ENCODE results near the gene FAM222B.
"Not testable (repeated sequence)": the region's sequence is repeated elsewhere in the genome, so short reads cannot be mapped to it uniquely, and the experiment has no call there.

The FAM222B gene

DNA sequence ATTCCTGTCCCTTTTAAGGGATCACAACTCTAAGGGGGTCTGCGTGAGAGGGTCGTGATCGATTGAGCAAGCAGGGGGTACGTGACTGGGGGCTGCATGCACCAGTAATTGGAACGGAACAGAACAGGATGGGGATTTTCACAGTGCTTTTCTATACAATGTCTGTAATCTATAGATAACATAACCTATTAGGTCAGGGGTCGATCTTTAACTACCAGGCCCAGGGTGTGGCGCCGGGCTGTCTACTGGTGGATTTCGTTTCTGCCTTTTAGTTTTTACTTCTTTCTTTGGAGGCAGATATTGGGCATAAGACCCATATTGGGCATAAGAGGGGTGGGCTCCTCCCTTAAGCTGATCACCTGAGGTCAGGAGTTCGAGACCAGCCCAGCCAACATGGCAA, 6.0 kb downstream of the FAM222B start:
- not testable (repeated sequence) for H3K27me3 Mint-ChIP-seq (ENCODE audit: low read depth); H3K4me3 Mint-ChIP-seq; H3K9me3 Mint-ChIP-seq; H3K27ac Mint-ChIP-seq
- Mint-ChIP-seq H3K36me3 (ENCODE audit: low read depth) (peaks cover 16% of the 10 kb centered on the region), H3K4me1 (ENCODE audit: low read depth) (peaks cover 17% of the 10 kb centered on the region)

GRCh38 chr17:28834420-28834819, 8.2 kb downstream of the FAM222B start:
- Mint-ChIP-seq H3K27ac (no peak overlapping the region), H3K9me3 (no peaks in the 10 kb centered on the region), H3K27me3 (ENCODE audit: low read depth) (no peaks in the 10 kb centered on the region), H3K36me3 (ENCODE audit: low read depth) (peaks cover 16% of the 10 kb centered on the region), H3K4me1 (ENCODE audit: low read depth) (peaks cover 10% of the 10 kb centered on the region), H3K4me3 (no peak overlapping the region)

GRCh38 chr17:28828294-28829040, 14.1 kb downstream of the FAM222B start:
- Mint-ChIP-seq H3K4me1 (ENCODE audit: low read depth) (peaks cover 7% of the 10 kb centered on the region), H3K36me3 (ENCODE audit: low read depth) (peaks cover 9% of the 10 kb centered on the region), H3K27ac (no peak overlapping the region), H3K9me3 (no peaks in the 10 kb centered on the region), H3K27me3 (ENCODE audit: low read depth) (no peaks in the 10 kb centered on the region), H3K4me3 (no peak overlapping the region)

DNA sequence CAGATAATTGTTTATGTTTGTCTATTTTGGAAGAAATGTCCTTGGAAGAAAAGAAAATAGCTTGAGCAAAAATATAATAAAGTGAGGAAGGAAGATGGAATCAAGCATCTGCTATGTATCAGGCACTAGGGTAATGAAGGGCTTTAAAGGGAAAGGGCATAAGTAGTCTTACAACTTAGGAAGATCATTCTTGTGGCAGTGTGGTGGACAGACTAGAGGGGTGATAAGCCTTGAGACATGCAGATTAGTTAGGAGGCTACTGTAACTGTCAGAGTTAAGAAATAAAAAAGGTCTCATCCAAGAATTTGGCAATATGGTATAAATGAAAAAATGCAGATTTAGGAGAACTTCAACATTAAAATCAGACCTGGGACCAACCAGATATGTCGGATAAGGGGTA, 14.9 kb downstream of the FAM222B start:
- H3K9me3 Mint-ChIP-seq = no peaks in the 10 kb centered on the region
- peaks cover 9% of the 10 kb centered on the region for H3K36me3 Mint-ChIP-seq (ENCODE audit: low read depth)
- H3K4me1 Mint-ChIP-seq (ENCODE audit: low read depth) = peaks cover 8% of the 10 kb centered on the region
- no peaks in the 10 kb centered on the region for H3K27me3 Mint-ChIP-seq (ENCODE audit: low read depth)
- H3K4me3 Mint-ChIP-seq = no peak overlapping the region
- H3K27ac Mint-ChIP-seq = no peak overlapping the region

- Mint-ChIP-seq H3K27ac (no peak overlapping the region), H3K9me3 (no peaks in the 10 kb centered on the region), H3K4me3 (no peak overlapping the region), H3K27me3 (ENCODE audit: low read depth) (no peaks in the 10 kb centered on the region), H3K36me3 (ENCODE audit: low read depth) (peaks cover 1% of the 10 kb centered on the region), H3K4me1 (ENCODE audit: low read depth) (peaks cover 11% of the 10 kb centered on the region)
Measured at GRCh38 chr17:28819582-28819981, 23.0 kb downstream of the FAM222B start.

DNA sequence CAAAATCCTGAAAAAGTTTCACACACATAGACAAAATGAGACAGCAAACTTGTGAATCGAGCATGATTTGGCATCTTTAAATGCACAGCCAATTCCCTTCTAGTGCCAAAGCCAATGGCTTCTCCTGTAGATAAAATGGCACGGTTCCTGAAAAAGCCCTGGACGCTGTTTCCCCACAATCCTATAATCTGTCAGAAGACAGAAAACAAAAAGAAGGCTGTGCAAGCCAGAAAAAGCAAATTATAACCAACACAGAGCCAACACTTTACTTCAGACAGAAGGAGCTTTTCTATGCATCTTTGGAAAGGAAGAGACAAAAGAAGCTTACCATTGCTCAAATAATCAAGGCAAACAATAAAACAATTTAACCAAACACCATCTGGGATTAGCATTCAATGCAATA, 23.8 kb downstream of the FAM222B start:
- Mint-ChIP-seq H3K27ac (no peak overlapping the region), H3K9me3 (no peaks in the 10 kb centered on the region), H3K36me3 (ENCODE audit: low read depth) (peaks cover 1% of the 10 kb centered on the region), H3K4me1 (ENCODE audit: low read depth) (peaks cover 11% of the 10 kb centered on the region), H3K4me3 (no peak overlapping the region), H3K27me3 (ENCODE audit: low read depth) (no peaks in the 10 kb centered on the region)

- Mint-ChIP-seq H3K4me1 (ENCODE audit: low read depth) (peaks cover 14% of the 10 kb centered on the region), H3K36me3 (ENCODE audit: low read depth) (peaks cover 1% of the 10 kb centered on the region), H3K9me3 (no peaks in the 10 kb centered on the region), H3K27me3 (ENCODE audit: low read depth) (no peaks in the 10 kb centered on the region), H3K4me3 (no peak overlapping the region), H3K27ac (no peak overlapping the region)
Measured at GRCh38 chr17:28816540-28816939, 26.1 kb downstream of the FAM222B start.

DNA sequence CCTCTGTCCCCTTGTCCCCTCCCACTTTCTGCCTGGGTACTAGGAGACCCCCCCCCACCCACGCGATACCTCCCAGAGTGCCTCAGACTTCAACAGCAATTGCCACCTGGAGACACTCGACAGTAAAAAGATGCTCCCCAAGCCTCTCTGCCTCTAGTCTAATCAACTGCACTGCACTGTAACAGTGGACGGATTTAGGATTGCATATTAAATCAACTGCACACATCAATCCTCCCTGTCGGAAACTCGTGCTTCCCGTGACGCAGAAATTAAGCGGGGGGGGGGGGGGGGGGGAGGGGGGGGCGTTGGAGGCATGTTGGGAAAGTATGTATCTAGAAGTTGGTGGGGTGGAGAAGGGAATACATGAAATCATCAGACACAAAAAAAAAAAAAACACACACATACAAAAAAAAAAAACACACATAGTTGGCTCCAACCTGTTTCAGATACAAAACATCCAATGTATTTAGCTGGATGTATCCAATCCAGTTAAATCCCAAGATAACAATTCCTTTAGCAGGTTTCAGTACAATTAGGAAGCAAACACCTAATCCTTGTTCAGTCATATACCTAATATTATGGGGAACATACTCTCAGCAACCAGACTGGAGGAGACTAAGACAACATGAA, 29.7 kb downstream of the FAM222B start:
- Mint-ChIP-seq H3K4me3 (peak overlapping the region; percentile 83), H3K36me3 (ENCODE audit: low read depth) (no peaks in the 10 kb centered on the region)

DNA sequence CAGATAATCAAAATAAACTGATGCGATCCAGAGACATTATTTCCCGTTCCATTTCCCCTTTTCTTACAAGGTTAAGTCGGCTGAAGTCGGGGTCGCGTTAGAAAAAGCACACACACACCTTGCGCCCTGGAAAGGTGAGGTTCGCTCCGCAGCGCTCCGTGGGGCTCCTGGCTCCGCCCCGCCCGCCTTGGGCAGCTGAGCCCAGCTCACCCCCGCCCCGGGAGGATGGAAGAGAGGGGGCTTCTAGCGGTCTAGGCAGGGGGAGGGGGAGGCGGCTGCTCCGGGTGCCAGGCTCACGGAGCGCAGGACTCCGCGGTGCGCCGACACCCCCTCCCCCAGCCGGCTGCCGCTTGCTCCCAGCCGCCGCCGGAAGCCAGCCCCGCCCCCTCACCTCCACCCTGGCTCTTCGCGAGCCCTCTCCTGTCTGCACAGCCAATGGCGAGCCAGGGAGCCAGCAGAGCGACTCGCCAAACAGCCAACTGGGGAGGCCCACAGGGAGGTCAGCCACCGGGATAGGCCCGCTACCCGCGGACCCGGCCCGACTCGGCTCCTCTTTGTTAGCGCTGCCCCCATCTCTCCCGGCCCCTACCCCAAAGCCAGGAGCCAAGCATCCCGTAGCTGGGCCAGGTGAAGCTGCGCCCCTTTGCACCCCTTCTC, 30.4 kb downstream of the FAM222B start:
- H3K4me1 Mint-ChIP-seq (ENCODE audit: low read depth) = peaks cover 29% of the 10 kb centered on the region
- no peaks in the 10 kb centered on the region for H3K27me3 Mint-ChIP-seq (ENCODE audit: low read depth)
- H3K36me3 Mint-ChIP-seq (ENCODE audit: low read depth) = no peaks in the 10 kb centered on the region
- H3K27ac Mint-ChIP-seq = peak overlapping the region; percentile 89
- peak overlapping the region; percentile 85 for H3K4me3 Mint-ChIP-seq
- H3K9me3 Mint-ChIP-seq = no peaks in the 10 kb centered on the region

More for the DNA sequence above, 29.7 kb downstream of the FAM222B start:
- Mint-ChIP-seq H3K4me1 (ENCODE audit: low read depth) (peaks cover 25% of the 10 kb centered on the region), H3K9me3 (no peaks in the 10 kb centered on the region), H3K27ac (peak overlapping the region; percentile 89), H3K27me3 (ENCODE audit: low read depth) (no peaks in the 10 kb centered on the region)

DNA sequence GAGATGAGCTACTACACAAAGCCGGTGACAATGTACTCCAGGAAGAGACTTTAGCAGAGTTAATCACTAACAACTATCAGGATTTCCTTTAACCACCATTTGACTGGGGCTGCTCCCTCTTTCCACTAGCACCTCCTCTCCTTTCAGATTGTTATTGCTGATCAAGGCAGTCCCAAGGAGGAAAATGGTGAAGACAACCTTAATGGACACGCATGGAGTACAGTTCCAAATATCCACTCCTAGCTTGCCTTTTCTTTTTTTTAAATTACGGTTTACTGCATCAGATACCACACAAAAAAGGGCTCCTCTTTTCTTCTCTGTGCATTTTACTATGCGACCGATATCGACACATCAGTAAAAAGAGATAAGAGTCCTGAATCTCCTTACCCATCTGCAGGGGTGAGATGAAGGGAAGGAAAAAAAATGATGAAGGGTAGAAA, 30.9 kb downstream of the FAM222B start:
- peak overlapping the region; percentile 85 for H3K4me3 Mint-ChIP-seq
- peak overlapping the region; percentile 79 for H3K27ac Mint-ChIP-seq
- H3K36me3 Mint-ChIP-seq (ENCODE audit: low read depth) = no peaks in the 10 kb centered on the region
- H3K4me1 Mint-ChIP-seq (ENCODE audit: low read depth) = peaks cover 27% of the 10 kb centered on the region
- no peaks in the 10 kb centered on the region for H3K9me3 Mint-ChIP-seq
- H3K27me3 Mint-ChIP-seq (ENCODE audit: low read depth) = no peaks in the 10 kb centered on the region

GRCh38 chr17:28810437-28810836, 32.2 kb downstream of the FAM222B start:
- Mint-ChIP-seq H3K36me3 (ENCODE audit: low read depth) (peaks cover 3% of the 10 kb centered on the region), H3K27ac (no peak overlapping the region), H3K9me3 (no peaks in the 10 kb centered on the region), H3K27me3 (ENCODE audit: low read depth) (no peaks in the 10 kb centered on the region), H3K4me3 (no peak overlapping the region), H3K4me1 (ENCODE audit: low read depth) (peaks cover 23% of the 10 kb centered on the region)

GRCh38 chr17:28807925-28808634, 34.5 kb downstream of the FAM222B start:
- Mint-ChIP-seq H3K36me3 (ENCODE audit: low read depth) (peaks cover 5% of the 10 kb centered on the region), H3K4me1 (ENCODE audit: low read depth) (peaks cover 21% of the 10 kb centered on the region), H3K9me3 (no peaks in the 10 kb centered on the region), H3K27me3 (ENCODE audit: low read depth) (no peaks in the 10 kb centered on the region), H3K27ac (peak overlapping the region; percentile 21), H3K4me3 (no peak overlapping the region)

DNA sequence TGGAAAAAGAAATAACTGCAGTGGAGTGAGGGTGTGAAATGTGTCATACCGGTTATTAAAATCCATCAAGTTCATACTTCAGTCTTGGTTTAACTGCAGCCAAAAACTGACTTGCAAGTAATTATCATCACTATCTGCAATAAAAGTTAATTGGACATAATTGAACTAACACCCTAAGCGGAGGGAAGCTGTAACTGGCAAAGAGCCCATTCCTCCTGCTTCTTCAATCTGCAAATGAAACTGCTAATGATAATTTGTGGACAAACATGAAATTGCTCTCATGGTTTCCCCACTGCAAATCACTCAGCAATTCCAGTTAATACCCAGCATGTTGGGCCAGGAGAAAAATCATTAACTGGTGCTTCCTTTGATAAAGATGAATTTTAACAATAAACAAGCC, 46.5 kb downstream of the FAM222B start:
- Mint-ChIP-seq H3K27me3 (ENCODE audit: low read depth) (no peaks in the 10 kb centered on the region), H3K9me3 (no peaks in the 10 kb centered on the region), H3K36me3 (ENCODE audit: low read depth) (no peaks in the 10 kb centered on the region), H3K27ac (no peak overlapping the region), H3K4me3 (no peak overlapping the region), H3K4me1 (ENCODE audit: low read depth) (peaks cover 7% of the 10 kb centered on the region)

DNA sequence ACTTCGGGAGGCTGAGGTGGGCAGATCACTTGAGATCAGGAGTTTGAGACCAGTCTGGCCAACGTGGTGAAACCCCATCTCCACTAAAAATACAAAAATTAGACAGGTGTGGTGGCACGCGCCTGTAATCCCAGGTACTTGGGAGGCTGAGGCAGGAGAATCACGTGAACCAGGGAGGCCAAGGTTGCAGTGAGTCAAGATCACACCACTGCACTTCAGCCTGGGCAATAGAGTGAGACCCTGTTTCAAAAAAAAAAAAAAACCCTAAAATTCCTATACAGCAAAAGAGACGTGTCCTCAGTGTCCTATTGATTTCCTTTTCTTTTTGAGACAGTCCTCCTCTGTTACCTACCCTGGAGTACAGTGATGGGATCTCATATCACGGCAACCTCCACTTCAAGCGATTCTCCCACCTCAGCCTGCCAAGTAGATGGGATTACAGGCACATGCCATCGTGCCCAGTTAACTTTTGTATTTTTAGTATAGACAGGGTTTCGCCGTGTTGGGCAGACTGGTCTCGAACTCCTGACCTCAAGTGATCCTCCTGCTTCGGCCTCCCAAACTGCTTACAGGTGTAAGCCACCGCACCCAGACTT, 47.6 kb downstream of the FAM222B start:
- H3K4me1 Mint-ChIP-seq (ENCODE audit: low read depth); H3K27me3 Mint-ChIP-seq (ENCODE audit: low read depth); H3K36me3 Mint-ChIP-seq (ENCODE audit: low read depth); H3K9me3 Mint-ChIP-seq; H3K27ac Mint-ChIP-seq; H3K4me3 Mint-ChIP-seq: not testable (repeated sequence)

Measured in T-helper 1 cell treated with Interleukin-12 subunit alpha and Interleukin-12 subunit beta and Interleukin-4 antibody, amounts not matched to agents 30 μg/mL and 1 μg/mL, for 36 hours (primary cell).